GM12878 (cell line): ENCODE results near the gene FNTB.

Experiments
- BMI1 ChIP-seq: fragments of 450-650 bp; IDR thresholded peaks from 2 replicates; pipeline ENCODE4 v1.6.1; 2016; ENCODE audit warnings: mild to moderate bottlenecking, moderate library complexity, borderline replicate concordance
- CBX3 ChIP-seq: fragments of 200-600 bp; sonication (generic); IDR thresholded peaks from 2 replicates; pipeline ENCODE4 v1.6.1; 2016; ENCODE audit warnings: low read depth, borderline replicate concordance
- CTCF ChIP-seq, 3 experiments: IDR thresholded peaks in 2 of 3; conservative IDR thresholded peaks in 1 of 3; 2 replicates each; pipeline ENCODE4 v1.5.1; 2011; ENCODE audit warnings: low read depth in 3 of 3, low read length in 3 of 3, mild to moderate bottlenecking in 3 of 3, control low read depth in 2 of 3, moderate library complexity in 2 of 3, inconsistent platforms in 1 of 3, mixed read lengths in 1 of 3; ENCODE audit not compliant: control insufficient read depth in 2 of 3, insufficient read depth in 1 of 3; ENCODE audit errors: extremely low read depth in 1 of 3
- EP300 ChIP-seq, 2 experiments: fragments of 150-350 bp in 1 of 2; IDR thresholded peaks; 2 replicates each; pipeline ENCODE4 v1.6.1; 2011 to 2012; ENCODE audit warnings: low read depth in 2 of 2, low read length in 2 of 2, borderline replicate concordance in 1 of 2, improper control_type of control experiment in 1 of 2, inconsistent platforms in 1 of 2; ENCODE audit not compliant: control insufficient read depth in 1 of 2
- HDAC6 ChIP-seq: fragments of 200-600 bp; sonication (generic); IDR thresholded peaks from one replicate; pipeline ENCODE4 v1.8.0; 2017; ENCODE audit warnings: antibody characterized with exemption; ENCODE audit not compliant: unreplicated experiment
- MYC ChIP-seq: IDR thresholded peaks from 2 replicates; pipeline ENCODE4 v1.6.1; 2011; ENCODE audit warnings: mild to moderate bottlenecking, low read length, moderate library complexity, inconsistent platforms; ENCODE audit not compliant: insufficient read depth, insufficient replicate concordance, insufficient read length, severe bottlenecking
- NBN ChIP-seq: fragments of 450-650 bp; IDR thresholded peaks from 2 replicates; pipeline ENCODE4 v1.6.1; 2016
- NFYB ChIP-seq: IDR thresholded peaks from 2 replicates; pipeline ENCODE4 v1.6.1; 2011; ENCODE audit warnings: low read depth, mild to moderate bottlenecking, low read length, improper control_type of control experiment, moderate library complexity; ENCODE audit not compliant: insufficient read depth
- POLR2A ChIP-seq: IDR thresholded peaks from 2 replicates; pipeline ENCODE4 v1.6.1; 2011; ENCODE audit warnings: low read depth, mild to moderate bottlenecking, low read length
- POLR2AphosphoS5 ChIP-seq: IDR thresholded peaks from 2 replicates; pipeline ENCODE4 v1.6.1; 2011; ENCODE audit warnings: mild to moderate bottlenecking, low read length, inconsistent platforms
- SMC3 ChIP-seq: IDR thresholded peaks from 2 replicates; pipeline ENCODE4 v1.6.1; 2011; ENCODE audit warnings: low read length, improper control_type of control experiment, borderline replicate concordance
- SREBF2 ChIP-seq: IDR thresholded peaks from 2 replicates; pipeline ENCODE4 v1.6.1; 2012; ENCODE audit warnings: mild to moderate bottlenecking, low read length
- YY1 ChIP-seq: IDR thresholded peaks from 2 replicates; pipeline ENCODE4 v1.6.1; 2011; ENCODE audit warnings: low read depth, mild to moderate bottlenecking, low read length
- ZNF274 ChIP-seq: IDR thresholded peaks from one replicate; pipeline ENCODE4 v1.8.0; 2011; ENCODE audit not compliant: insufficient read length, insufficient read depth

GRCh38 chr14:65082930-65083329, 96.2 kb downstream of the FNTB start:
- TF ChIP-seq EP300 (IDR thresholded peaks at IDR 0.05; ENCODE audit: borderline replicate concordance in 1 of 2, control insufficient read depth in 1 of 2, low read depth in 2 of 2, low read length in 2 of 2) (no peak), POLR2AphosphoS5 (no peak), POLR2A (no peak), SMC3 (no peak), SREBF2 (no peak), NBN (no peak), CTCF (IDR thresholded peaks at IDR 0.05 in 2 of 3, conservative IDR thresholded peaks at IDR 0.05 in 1 of 3; ENCODE audit: control insufficient read depth in 2 of 3, extremely low read depth in 1 of 3, insufficient read depth in 1 of 3, low read depth in 3 of 3, low read length in 3 of 3) (no peak), CBX3 (no peak), ZNF274 (no peak), YY1 (no peak), HDAC6 (no peak), MYC (no peak), BMI1 (no peak), NFYB (no peak)
